Adrenal gland (tissue), 5 donors: ENCODE results near the gene ADAM19.

Experiments used
- POLR2A ChIP-seq, 2 donors: fragments of 450-650 bp; IDR thresholded peaks; one replicate each; pipeline ENCODE4 v1.6.1; 2017; ENCODE audit warnings: antibody characterized with exemption in 2 of 2, mild to moderate bottlenecking in 2 of 2, moderate library complexity in 1 of 2
- TF ChIP-seq, protein P1 (sequence below), 6 experiments: fragments of 450-650 bp in 4 of 6; fragments of 200-600 bp in 2 of 6; sonication (generic) in 1 of 6; IDR thresholded peaks; 1 replicate in 5 of 6; 2 replicates in 1 of 6; pipeline versions ENCODE4 v1.5.1 to v1.8.0; 2016 to 2021; ENCODE audit warnings: antibody characterized with exemption in 6 of 6, mild to moderate bottlenecking in 2 of 6, moderate library complexity in 1 of 6
- donor health status: DM: no; HTN: no; CAD: no.

DNA sequence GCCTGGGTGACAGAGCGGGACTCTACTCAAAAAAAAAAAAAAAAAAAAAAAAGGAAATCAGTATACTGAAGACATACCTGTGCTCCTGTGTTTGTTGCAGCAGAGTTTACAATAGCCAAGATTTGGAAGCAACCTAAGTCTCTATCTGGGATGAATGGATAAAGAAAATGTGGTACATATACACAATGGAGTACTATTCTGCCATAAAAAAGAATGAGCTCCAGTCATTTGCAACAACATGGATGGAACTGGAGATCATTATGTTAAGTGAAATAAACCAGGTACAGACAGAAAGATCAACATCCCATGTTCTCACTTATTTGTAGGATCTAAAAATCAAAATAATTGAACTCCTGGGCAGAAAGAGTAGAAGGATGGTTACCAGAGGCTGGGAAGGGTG is 22.9 kb downstream of the ADAM19 start:
- TF ChIP-seq, protein P1, sequence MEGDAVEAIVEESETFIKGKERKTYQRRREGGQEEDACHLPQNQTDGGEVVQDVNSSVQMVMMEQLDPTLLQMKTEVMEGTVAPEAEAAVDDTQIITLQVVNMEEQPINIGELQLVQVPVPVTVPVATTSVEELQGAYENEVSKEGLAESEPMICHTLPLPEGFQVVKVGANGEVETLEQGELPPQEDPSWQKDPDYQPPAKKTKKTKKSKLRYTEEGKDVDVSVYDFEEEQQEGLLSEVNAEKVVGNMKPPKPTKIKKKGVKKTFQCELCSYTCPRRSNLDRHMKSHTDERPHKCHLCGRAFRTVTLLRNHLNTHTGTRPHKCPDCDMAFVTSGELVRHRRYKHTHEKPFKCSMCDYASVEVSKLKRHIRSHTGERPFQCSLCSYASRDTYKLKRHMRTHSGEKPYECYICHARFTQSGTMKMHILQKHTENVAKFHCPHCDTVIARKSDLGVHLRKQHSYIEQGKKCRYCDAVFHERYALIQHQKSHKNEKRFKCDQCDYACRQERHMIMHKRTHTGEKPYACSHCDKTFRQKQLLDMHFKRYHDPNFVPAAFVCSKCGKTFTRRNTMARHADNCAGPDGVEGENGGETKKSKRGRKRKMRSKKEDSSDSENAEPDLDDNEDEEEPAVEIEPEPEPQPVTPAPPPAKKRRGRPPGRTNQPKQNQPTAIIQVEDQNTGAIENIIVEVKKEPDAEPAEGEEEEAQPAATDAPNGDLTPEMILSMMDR (IDR thresholded peaks at IDR 0.05): no peak
- no peak for TF ChIP-seq POLR2A (IDR thresholded peaks at IDR 0.05)
